ENCODE results near the gene RAB11FIP5.

DNA sequence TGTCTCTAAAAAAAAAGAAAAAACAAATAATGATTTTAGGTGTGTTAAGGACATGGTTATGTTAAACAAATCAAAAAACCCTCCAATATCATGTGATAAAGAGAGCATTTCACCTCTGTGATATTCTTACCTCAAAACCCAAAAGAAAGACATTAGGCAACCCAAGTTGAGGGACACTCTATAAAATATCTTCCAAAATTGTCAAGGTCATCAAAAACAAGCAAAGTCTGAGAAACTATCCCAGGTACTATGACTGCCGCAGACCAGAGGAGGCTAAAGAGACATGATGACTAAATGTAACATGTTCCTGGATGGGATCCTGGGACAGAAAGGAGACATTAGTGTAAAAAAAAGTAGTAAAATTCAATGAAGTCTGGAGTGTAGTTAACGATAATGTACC, 45.7 kb downstream of the RAB11FIP5 start:
- TF ChIP-seq, protein P1, sequence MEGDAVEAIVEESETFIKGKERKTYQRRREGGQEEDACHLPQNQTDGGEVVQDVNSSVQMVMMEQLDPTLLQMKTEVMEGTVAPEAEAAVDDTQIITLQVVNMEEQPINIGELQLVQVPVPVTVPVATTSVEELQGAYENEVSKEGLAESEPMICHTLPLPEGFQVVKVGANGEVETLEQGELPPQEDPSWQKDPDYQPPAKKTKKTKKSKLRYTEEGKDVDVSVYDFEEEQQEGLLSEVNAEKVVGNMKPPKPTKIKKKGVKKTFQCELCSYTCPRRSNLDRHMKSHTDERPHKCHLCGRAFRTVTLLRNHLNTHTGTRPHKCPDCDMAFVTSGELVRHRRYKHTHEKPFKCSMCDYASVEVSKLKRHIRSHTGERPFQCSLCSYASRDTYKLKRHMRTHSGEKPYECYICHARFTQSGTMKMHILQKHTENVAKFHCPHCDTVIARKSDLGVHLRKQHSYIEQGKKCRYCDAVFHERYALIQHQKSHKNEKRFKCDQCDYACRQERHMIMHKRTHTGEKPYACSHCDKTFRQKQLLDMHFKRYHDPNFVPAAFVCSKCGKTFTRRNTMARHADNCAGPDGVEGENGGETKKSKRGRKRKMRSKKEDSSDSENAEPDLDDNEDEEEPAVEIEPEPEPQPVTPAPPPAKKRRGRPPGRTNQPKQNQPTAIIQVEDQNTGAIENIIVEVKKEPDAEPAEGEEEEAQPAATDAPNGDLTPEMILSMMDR (IDR thresholded peaks at IDR 0.05) = no peak
- TF ChIP-seq POLR2AphosphoS5 (IDR thresholded peaks at IDR 0.05) (no peak), POLR2A (IDR thresholded peaks at IDR 0.05) (no peak), EP300 (IDR thresholded peaks at IDR 0.05) (no peak)
